T follicular helper cell (primary cell): ENCODE measurements around the gene ZDHHC9.
"Not testable (repeated sequence)": the region's sequence is repeated elsewhere in the genome, so short reads cannot be mapped to it uniquely, and the experiment has no call there.

Experiments used
- DNase-seq: peaks from one replicate; pipeline ENCODE4 v3.0.0-alpha.2; 2020; ENCODE audit warnings: low read depth
- total RNA-seq, 2 experiments: gene quantifications; one replicate each; lab custom pipeline; 2026; lab: John Stamatoyannopoulos, UW

The ZDHHC9 gene
- total RNA-seq = 9.4 to 17.5 reads per million in 2 experiments

- peak; percentile 79 for DNase-seq
Measured at GRCh38 chrX:129843459-129844306, at the start of gene ZDHHC9. Gene ZDHHC9 (minus strand): TSS chrX:129843886. CDS start chrX:129841945, 1,941 bp downstream.

- no peak for DNase-seq
Measured at GRCh38 chrX:129877401-129877800, 33.7 kb upstream of the ZDHHC9 start.

GRCh38 chrX:129876771-129877305 is 33.2 kb upstream of the ZDHHC9 start:
- no peak for DNase-seq

GRCh38 chrX:129875669-129876068 is 32.0 kb upstream of the ZDHHC9 start:
- DNase-seq = no peak

GRCh38 chrX:129872524-129872923 is 28.8 kb upstream of the ZDHHC9 start:
- no peak for DNase-seq

GRCh38 chrX:129866321-129866720 is 22.6 kb upstream of the ZDHHC9 start:
- not testable (repeated sequence) for DNase-seq

- DNase-seq = not testable (repeated sequence)
Measured at GRCh38 chrX:129859134-129859533, 15.4 kb upstream of the ZDHHC9 start.

GRCh38 chrX:129851825-129852224 is 8.1 kb upstream of the ZDHHC9 start:
- DNase-seq = not testable (repeated sequence)

GRCh38 chrX:129846716-129847115 is 3.0 kb upstream of the ZDHHC9 start:
- DNase-seq = no peak

GRCh38 chrX:129845616-129846190 is 2.0 kb upstream of the ZDHHC9 start:
- DNase-seq = no peak

GRCh38 chrX:129843209-129843458 is 552 bp downstream of the ZDHHC9 start:
- DNase-seq = no peak

- no peak for DNase-seq
Measured at GRCh38 chrX:129842510-129843208, 1.0 kb downstream of the ZDHHC9 start.

- DNase-seq = no peak
Measured at GRCh38 chrX:129840344-129840743, 3.3 kb downstream of the ZDHHC9 start.

- no peak for DNase-seq
Measured at GRCh38 chrX:129836827-129837226, 6.9 kb downstream of the ZDHHC9 start.

GRCh38 chrX:129833153-129833990 is 10.3 kb downstream of the ZDHHC9 start:
- no peak for DNase-seq

GRCh38 chrX:129831091-129831885 is 12.4 kb downstream of the ZDHHC9 start:
- DNase-seq = no peak

GRCh38 chrX:129830494-129830893 is 13.2 kb downstream of the ZDHHC9 start:
- DNase-seq = no peak

GRCh38 chrX:129825746-129826505 is 17.8 kb downstream of the ZDHHC9 start:
- DNase-seq = no peak

- no peak for DNase-seq
Measured at GRCh38 chrX:129824620-129825019, 19.1 kb downstream of the ZDHHC9 start.

- DNase-seq = no peak
Measured at GRCh38 chrX:129823522-129823921, 20.2 kb downstream of the ZDHHC9 start.
